Keratinocyte (primary cell): ENCODE data around the gene ECE1. TPM values are rescaled to one million over a fixed set of nuclear protein-coding genes. Genes with fewer than 3 reads are reported as not detected.

Experiments
- DNase-seq: peaks from one replicate; pipeline ENCODE4 v3.0.0-alpha.2; 2011; ENCODE audit warnings: low read depth, missing footprints, low spot score
- FAIRE-seq: peaks from 2 replicates; lab custom pipeline; 2011; peaks lifted over from hg19 to GRCh38; lab: Jason Lieb, UNC
- H2AFZ ChIP-seq: 2 replicates; pipeline ENCODE4 v1.6.0; 2012; ENCODE audit warnings: low read length, control low read depth, inconsistent platforms; ENCODE audit not compliant: control insufficient read depth
- H3K27ac ChIP-seq: 2 replicates; pipeline ENCODE4 v1.5.1; 2011; ENCODE audit warnings: low read length; ENCODE audit not compliant: control insufficient read depth, insufficient read depth
- H3K27me3 ChIP-seq: 3 replicates; pipeline ENCODE4 v1.6.0; 2011; ENCODE audit warnings: low read length; ENCODE audit not compliant: control insufficient read depth, insufficient read depth; ENCODE audit errors: extremely low read depth
- H3K36me3 ChIP-seq, 2 experiments: 2 replicates in 1 of 2; 3 replicates in 1 of 2; pipeline ENCODE4 v1.5.1; 2011; ENCODE audit warnings: low read length in 2 of 2, mild to moderate bottlenecking in 1 of 2; ENCODE audit not compliant: control insufficient read depth in 2 of 2, insufficient read depth in 2 of 2; ENCODE audit errors: extremely low read depth in 1 of 2
- H3K4me1 ChIP-seq: 3 replicates; pipeline ENCODE4 v1.5.1; 2011; ENCODE audit warnings: low read length; ENCODE audit not compliant: control insufficient read depth, insufficient read depth; ENCODE audit errors: extremely low read depth
- H3K4me2 ChIP-seq: 3 replicates; pipeline ENCODE4 v1.6.0; 2011; ENCODE audit warnings: low read depth, low read length; ENCODE audit not compliant: control insufficient read depth, insufficient read depth; ENCODE audit errors: extremely low read depth
- H3K4me3 ChIP-seq, 3 experiments: fragments of 200-600 bp in 1 of 3; sonication (generic) in 1 of 3; 2 replicates in 2 of 3; 3 replicates in 1 of 3; pipeline ENCODE4 v1.5.1; 2011 to 2016; ENCODE audit warnings: low read length in 3 of 3, mild to moderate bottlenecking in 3 of 3, control low read depth in 2 of 3, inconsistent platforms in 1 of 3, low read depth in 1 of 3, mixed read lengths in 1 of 3, mixed run types in 1 of 3, moderate library complexity in 1 of 3; ENCODE audit not compliant: control insufficient read depth in 2 of 3, insufficient read depth in 2 of 3; ENCODE audit errors: extremely low read depth in 1 of 3
- H3K79me2 ChIP-seq: 2 replicates; pipeline ENCODE4 v1.6.0; 2012; ENCODE audit warnings: low read length; ENCODE audit not compliant: control insufficient read depth, insufficient read depth
- H3K9ac ChIP-seq: 3 replicates; pipeline ENCODE4 v1.6.0; 2011; ENCODE audit warnings: low read length; ENCODE audit not compliant: control insufficient read depth, insufficient read depth; ENCODE audit errors: extremely low read depth
- H3K9me1 ChIP-seq: 3 replicates; pipeline ENCODE4 v1.6.0; 2011; ENCODE audit warnings: low read length; ENCODE audit not compliant: control insufficient read depth, insufficient read depth; ENCODE audit errors: extremely low read depth
- H3K9me3 ChIP-seq: 2 replicates; pipeline ENCODE4 v1.5.1; 2012; ENCODE audit warnings: low read depth, low read length; ENCODE audit not compliant: control insufficient read depth
- H4K20me1 ChIP-seq: 3 replicates; pipeline ENCODE4 v1.6.0; 2011; ENCODE audit warnings: low read length; ENCODE audit not compliant: control insufficient read depth, insufficient read depth; ENCODE audit errors: extremely low read depth
- EZH2 ChIP-seq: IDR thresholded peaks from one replicate; pipeline ENCODE4 v1.6.1; 2012; ENCODE audit warnings: inconsistent platforms, mild to moderate bottlenecking, low read length, moderate library complexity
- dilution Hi-C: fragments of 300-500 bp; cut with MboI; formaldehyde crosslinking; loops from one replicate; pipeline ENCODE4 v1.7.0; 2020; ENCODE audit warnings: low sequenced_read_pairs; ENCODE audit not compliant: extremely low pct_ligation_motif_present
- polyA plus RNA-seq, 5 experiments: library from polyadenylated mRNA; depleted of rRNA in 3 of 5; stranded (reverse) in 3 of 5; stranded (forward) in 1 of 5; unstranded in 1 of 5; fragments of >200 nt; gene quantifications; 1 replicate in 1 of 5; 2 replicates in 3 of 5; 3 replicates in 1 of 5; pipeline versions ENCODE4 v1.2.1 to v1.2.3, GENCODE V29; 2011 to 2012; ENCODE audit warnings: missing spikeins in 2 of 5, low read depth in 1 of 5, low replicate concordance in 1 of 5
- TF ChIP-seq, protein P1 (sequence below), 3 experiments: IDR thresholded peaks in 1 of 3; conservative IDR thresholded peaks in 1 of 3; optimal IDR thresholded peaks in 1 of 3; 2 replicates in 2 of 3; 3 replicates in 1 of 3; pipeline versions ENCODE3 to v1.5.1; 2011; ENCODE audit warnings: low read length in 3 of 3, mild to moderate bottlenecking in 3 of 3, moderate library complexity in 2 of 3, control low read depth in 1 of 3, inconsistent platforms in 1 of 3; ENCODE audit not compliant: insufficient read depth in 2 of 3; ENCODE audit errors: extremely low read depth in 1 of 3

The ECE1 gene
- polyA plus RNA-seq, 1 donor (not counting 4 experiments of a cell fraction or from before 2014, with no cell fraction given), result 59.1 TPM

DNA sequence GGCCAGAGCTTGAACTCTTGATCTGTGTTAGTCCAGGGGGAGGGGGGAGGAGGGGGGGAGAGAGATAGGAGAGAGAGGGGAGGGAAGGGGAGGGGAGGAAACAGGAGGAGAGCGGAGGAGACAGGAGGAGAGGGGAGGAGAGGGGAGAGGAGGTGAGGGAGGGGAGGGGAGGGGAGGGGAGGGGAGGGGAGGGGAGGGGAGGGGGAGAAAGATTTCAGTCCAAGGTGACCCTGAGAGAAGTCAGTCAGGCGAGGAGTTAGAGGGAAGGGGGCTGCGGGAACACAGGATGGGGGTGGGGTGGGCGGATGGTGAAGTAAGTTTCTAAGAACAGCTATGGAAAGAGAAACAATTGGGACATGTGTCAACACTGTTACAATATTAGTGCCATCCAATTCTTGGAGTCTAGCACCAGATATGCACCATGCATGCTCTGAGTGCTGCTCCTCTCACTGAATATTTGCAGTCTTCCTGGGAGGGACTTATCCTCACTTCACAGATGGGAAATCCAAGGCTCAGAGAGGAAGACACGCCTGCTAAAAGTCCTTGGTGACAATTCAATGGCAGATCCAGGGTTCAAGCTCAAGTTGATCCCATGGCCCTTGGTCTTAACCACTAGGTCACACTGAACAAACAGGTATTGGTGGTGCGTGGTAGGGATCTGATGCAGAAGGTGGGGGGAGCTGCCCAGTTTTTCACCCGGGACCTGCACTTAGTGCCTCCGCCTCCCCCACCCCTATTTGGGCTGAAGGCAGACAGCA, 42.5 kb upstream of the ECE1 start:
- Histone ChIP-seq H2AFZ (no peak overlapping the region), H3K9me1 (no peaks in the 10 kb centered on the region), H3K79me2 (peaks cover 5% of the 10 kb centered on the region), H3K36me3 (no peaks in the 10 kb centered on the region), H3K4me2 (no peak overlapping the region), H3K27me3 (no peaks in the 10 kb centered on the region), H3K9me3 (no peaks in the 10 kb centered on the region), H3K4me1 (peaks cover 33% of the 10 kb centered on the region), H3K27ac (no peak overlapping the region), H3K9ac (no peak overlapping the region), H3K4me3 (no peak overlapping the region), H4K20me1 (no peaks in the 10 kb centered on the region)
- no peak for TF ChIP-seq EZH2
- TF ChIP-seq, protein P1, sequence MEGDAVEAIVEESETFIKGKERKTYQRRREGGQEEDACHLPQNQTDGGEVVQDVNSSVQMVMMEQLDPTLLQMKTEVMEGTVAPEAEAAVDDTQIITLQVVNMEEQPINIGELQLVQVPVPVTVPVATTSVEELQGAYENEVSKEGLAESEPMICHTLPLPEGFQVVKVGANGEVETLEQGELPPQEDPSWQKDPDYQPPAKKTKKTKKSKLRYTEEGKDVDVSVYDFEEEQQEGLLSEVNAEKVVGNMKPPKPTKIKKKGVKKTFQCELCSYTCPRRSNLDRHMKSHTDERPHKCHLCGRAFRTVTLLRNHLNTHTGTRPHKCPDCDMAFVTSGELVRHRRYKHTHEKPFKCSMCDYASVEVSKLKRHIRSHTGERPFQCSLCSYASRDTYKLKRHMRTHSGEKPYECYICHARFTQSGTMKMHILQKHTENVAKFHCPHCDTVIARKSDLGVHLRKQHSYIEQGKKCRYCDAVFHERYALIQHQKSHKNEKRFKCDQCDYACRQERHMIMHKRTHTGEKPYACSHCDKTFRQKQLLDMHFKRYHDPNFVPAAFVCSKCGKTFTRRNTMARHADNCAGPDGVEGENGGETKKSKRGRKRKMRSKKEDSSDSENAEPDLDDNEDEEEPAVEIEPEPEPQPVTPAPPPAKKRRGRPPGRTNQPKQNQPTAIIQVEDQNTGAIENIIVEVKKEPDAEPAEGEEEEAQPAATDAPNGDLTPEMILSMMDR (optimal IDR thresholded peaks at IDR 0.05 in 1 of 3, IDR thresholded peaks at IDR 0.05 in 1 of 3, conservative IDR thresholded peaks at IDR 0.05 in 1 of 3; ENCODE audit: extremely low read depth in 1 of 3, insufficient read depth in 2 of 3, low read length in 3 of 3), result no peak
- dilution Hi-C loops, result no loop called here
- FAIRE-seq (no peak), DNase-seq (no peak)

- peaks cover 33% of the 10 kb centered on the region for H3K4me1 ChIP-seq
- no peaks in the 10 kb centered on the region for H4K20me1 ChIP-seq
- no peak overlapping the region for H3K9ac ChIP-seq
- TF ChIP-seq, protein P1 (optimal IDR thresholded peaks at IDR 0.05 in 1 of 3, IDR thresholded peaks at IDR 0.05 in 1 of 3, conservative IDR thresholded peaks at IDR 0.05 in 1 of 3; ENCODE audit: extremely low read depth in 1 of 3, insufficient read depth in 2 of 3, low read length in 3 of 3), result no peak
- TF ChIP-seq EZH2, result no peak
- FAIRE-seq (no peak), DNase-seq (no peak)
- no peaks in the 10 kb centered on the region for H3K27me3 ChIP-seq
- H3K79me2 ChIP-seq, result peaks cover under 1% of the 10 kb centered on the region
- no peaks in the 10 kb centered on the region for H3K36me3 ChIP-seq
- H3K4me2 ChIP-seq, result no peak overlapping the region
- no peaks in the 10 kb centered on the region for H3K9me1 ChIP-seq
- dilution Hi-C loops, result no loop called here
- H3K9me3 ChIP-seq, result no peaks in the 10 kb centered on the region
- H2AFZ ChIP-seq, result no peak overlapping the region
- H3K4me3 ChIP-seq, result no peak overlapping the region
- no peak overlapping the region for H3K27ac ChIP-seq
Observed at GRCh38 chr1:21331752-21332478, 41.7 kb upstream of the ECE1 start.
